ENCODE data around the gene C9. TPM values are rescaled to one million over a fixed set of nuclear protein-coding genes. Genes with fewer than 3 reads are reported as not detected.
"Not testable (repeated sequence)": the region's sequence is repeated elsewhere in the genome, so short reads cannot be mapped to it uniquely, and the experiment has no call there.

The C9 gene
- total RNA-seq, 1 experiment from 2014 or later: not detected

DNA sequence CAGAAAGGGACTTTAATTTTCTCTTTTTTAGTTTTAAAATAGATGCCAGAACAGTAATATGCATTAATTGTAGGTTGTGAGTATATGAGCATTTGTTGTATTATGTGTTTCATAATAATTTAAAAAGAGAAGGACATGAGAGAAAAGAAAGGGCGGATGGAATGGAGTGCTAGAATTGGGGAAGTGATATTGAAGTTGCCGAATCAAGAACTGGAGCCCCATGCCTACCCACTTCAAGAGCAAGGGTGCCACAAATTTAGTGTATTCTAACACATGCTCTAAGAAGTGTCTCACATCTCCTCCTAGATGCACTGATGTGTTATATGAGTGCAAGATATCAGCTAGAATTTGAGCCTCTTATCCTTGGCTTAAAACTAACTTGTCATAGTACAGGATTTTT, 101.3 kb downstream of the C9 start:
- DNase-seq (ENCODE audit: low spot score): no peak

DNA sequence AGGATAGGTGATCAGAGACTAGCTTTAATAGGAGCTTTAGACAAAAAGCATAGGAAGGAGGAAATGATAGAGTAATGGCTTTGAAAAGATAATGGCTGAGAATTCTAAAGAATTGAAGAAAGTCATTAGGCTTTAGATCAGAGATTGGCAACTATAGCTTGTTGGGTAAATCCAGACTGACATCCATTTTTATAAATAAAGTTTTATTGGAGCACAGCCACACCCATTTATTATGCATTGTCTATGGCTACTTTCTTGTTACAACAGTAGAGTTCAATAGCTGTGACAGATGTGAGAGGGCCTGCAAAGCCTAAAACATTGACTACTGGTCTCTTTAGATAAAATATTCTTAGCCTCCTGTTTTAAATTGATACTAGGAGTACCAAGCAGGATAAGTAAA, 104.2 kb downstream of the C9 start:
- DNase-seq (ENCODE audit: low spot score): no peak

DNA sequence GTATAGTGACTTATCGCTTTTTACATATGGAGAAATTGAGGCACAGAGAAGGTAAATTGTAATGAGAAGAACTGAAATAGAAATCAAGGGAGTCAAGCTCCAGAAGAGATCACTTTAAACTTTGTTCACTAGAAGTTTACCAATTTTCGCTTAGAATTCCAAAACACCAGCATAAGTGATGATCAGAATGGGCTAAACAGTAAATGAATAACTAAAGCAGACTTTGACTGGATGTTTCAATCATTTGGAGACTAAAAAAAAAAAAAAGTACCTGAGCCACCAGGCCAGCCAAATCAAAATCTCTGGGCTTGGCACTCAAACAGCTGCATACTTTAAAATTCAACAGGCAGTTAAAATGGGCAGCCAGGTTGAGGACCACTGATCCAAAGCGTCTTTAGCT, 106.7 kb downstream of the C9 start:
- no peak for DNase-seq (ENCODE audit: low spot score)

DNA sequence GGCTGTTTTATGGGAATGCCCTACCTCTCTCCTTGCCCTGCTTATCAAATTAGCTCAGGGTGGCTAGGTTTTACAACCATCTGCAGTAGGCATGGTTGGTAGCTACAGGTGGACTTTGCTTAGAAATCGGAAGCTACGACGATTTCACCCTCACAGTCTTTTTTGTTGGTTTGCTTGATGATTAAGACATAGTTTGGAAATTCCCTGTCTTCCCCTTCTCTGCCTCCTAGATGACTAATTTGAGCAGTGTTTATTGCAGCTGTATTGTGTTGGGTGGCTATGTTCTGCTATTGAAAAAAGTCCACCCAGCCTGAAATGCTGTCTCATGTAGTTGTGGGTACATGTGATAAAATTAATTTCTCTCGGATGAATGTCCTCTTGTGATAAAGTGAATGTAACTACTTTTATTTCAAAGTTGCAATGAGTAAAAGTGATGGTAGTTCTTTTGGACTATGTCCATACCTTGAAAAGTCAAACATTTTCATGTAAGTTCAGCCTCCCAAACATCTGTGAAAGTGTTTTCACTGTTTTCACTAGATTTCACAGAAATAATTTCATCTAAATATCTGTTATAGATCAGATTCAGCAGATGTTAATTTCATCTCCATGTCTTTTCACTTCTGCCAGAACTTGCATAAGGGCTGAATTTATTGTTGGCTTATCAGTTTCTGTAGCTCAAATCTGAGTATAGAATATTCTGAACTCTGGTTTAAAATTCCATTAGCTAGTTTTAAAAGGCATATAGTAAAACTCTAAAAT, 107.6 kb downstream of the C9 start:
- DNase-seq (ENCODE audit: low spot score): no peak

DNA sequence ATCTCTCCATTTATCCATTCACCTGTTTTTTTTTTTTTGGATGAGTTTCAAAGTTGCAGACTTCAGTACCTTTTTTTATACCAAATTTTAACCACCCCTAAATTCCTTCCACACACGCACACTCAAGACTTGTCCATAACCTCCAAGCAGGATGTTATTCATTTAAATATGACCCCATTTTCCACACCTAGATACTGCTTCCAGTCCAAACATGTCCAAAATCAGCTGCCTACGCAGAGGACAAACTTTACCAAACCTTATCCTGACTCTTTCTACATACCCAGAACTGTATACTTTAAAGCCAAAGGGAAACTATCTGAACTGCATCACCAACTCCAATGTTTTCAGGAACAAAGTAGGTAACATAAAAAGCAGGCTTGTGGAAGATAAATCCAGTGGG, 108.9 kb downstream of the C9 start:
- no peak for DNase-seq (ENCODE audit: low spot score)

DNA sequence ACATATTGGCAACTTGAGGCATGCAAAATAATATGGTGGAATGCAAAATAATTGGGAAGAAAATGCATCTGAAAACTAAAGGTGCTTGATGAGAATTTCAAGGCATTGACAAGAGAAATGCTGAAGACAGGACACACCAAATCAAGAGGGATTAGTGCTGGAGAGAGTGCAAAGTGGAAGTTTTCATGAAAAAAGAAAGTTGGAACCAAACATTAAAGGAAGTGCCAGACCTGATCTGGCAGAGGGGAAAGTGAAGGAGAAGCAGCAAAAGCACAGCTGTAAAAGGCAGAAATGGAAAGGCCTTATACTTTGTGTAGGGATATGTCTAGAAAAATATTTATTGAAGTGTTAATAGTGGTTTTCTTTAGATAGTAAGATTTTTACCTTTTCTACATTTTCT, 109.6 kb downstream of the C9 start:
- no peak for DNase-seq (ENCODE audit: low spot score)

DNA sequence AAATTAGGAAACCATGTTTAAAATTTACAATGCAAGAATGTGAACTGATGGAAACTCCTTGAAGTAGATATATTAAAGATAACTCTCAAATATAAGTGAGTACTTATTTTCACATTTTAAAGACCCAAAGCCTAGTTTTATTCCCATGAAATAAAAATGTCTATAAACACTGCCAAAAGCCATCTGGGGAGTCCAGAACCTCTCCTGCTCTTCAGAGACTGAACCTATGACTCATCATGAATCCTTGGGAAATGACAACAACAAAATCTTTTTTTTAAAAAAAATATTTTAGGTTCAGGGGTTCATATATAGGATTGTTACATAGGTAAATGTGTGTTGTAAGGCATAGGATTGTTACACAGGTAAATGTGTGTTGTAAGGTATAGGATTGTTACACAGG, 111.1 kb downstream of the C9 start:
- DNase-seq (ENCODE audit: low spot score): no peak

DNA sequence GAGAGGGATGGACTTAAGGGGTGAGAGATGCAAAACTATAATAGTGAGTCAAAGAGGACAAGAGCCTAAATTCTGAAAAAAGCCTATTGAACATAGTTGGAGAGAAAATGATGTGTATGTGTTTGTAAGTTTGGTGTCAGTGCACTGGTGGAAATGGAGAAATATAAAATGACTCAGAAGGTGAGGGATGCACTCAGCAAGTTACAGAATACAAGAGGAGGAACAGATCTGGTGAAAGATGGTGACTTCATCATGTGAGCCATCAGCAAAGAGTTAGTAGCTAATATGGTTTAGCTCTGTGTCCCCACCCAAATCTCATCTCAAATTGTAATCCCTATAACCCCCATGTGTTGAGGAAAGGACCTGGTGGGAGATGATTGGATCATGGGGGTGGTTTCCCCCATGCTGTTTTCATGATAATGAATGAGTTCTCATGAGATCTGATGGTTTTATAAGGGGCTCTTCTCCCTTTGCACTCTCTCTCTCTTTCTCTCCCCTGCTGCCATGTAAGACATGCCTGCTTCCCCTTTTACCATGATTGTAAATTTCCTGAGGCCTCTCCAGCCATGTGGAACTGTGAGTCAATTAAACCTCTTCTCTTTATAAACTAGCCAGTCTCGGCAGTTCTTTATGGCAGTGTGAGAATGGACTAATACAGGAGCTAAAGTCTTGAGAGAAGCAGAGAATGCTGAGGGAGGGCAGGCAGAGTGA, 114.6 kb downstream of the C9 start:
- no peak for DNase-seq (ENCODE audit: low spot score)

DNA sequence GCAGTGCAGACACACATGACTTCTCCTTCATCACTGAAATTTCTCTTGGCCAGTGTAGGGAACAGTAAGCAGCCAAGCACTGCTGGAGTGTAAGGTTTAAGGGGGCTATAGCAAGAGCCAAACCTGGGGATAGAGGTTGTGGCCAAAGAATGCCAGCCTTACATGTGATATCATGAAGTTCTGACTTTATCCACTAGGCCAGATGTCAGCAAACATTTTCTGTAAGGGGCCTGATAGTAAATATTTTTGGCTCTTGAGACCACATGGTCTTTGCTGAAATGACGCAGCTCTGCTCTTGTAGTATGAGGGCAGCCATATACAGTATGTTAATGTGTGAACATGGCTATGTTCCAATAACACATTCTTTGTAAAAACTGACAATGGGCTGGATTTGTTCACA, 115.2 kb downstream of the C9 start:
- no peak for DNase-seq (ENCODE audit: low spot score)

DNA sequence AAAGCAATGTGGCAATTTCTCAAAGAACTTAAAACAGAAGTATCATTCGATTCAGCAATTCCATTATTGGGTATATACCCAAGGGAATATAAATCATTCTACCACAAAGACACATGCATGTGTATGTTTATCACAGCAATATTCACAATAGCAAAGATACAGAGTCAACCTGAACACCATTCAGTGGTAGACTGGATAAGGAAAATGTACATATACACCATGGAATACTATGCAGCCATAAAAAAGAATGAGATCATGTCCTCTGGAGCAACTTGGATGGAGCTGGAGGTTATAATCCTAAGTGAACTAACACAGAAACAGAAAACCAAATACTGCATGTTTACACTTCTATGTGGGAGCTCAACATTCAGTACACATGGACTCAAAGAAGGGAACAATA, 123.5 kb downstream of the C9 start:
- DNase-seq (ENCODE audit: low spot score): no peak

DNA sequence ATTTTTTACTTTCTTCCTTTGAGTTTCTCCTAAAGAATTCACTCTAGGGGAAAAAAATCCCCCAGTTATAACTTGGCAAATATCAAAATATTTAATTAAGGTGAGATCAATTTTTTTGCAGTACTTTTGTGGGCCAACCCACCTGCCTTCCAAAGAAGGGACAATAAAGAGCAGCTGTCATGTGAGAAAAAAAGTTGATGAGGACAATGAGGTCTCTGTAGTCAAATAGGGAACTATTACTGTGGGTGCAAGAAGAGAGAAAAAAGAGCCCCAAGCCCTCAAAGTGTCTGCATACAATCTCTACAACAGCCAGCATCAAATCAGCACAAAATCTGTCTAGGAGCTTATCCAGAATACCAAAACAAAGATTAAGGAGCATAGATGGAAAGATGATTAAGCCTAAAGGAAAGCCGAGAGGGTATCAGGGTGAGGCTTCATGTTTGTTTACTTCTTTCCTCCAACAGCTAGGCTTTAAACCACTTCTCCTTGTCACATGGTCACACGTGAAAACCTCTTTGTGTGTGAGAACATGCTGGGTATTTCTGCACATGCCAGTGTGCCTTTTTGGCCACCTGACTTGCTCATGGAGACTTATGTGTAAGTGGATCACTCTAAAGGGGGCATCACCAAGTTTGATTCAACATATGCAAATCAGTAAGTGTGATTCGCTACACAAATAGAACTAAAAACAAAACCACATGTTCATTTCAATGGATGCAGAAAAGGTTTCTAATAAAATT, 125.8 kb downstream of the C9 start:
- no peak for DNase-seq (ENCODE audit: low spot score)

DNA sequence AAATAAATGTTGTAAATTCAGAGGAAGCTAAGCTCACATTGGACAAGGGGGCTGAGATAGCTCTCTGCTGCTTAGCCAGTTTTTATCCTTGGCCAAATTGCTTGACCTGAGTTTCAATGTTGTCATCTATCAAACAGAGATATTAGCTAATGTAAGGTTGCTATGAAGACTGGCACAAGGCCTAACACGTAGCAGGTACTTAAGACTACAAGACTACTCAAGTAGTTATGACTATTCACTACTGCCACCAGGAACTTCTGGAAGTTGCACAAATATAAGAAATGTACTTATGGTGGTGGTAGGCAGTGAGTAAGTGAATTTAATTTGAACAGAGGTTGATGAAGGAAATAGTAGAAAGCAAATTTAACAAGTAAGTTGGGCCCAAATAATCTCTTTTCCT, 127.6 kb downstream of the C9 start:
- DNase-seq (ENCODE audit: low spot score): no peak

DNA sequence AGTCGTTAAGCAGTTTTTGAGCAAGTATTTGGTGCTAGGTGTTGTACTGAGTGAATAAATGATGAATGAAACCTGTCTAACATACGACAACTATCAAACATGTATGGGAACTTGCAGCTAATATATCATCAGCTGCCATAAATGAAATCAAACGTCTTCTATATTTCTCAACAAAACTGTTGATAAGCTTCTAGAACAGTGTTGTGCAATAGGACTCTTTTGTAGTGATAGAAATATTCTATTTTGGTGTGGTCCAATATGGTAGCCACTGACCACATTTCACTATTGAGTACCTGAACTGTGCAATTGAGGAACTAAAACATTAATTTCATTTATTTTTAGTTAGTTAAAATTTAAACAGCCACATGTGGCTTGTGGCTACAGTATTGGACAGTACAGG, 128.6 kb downstream of the C9 start:
- no peak for DNase-seq (ENCODE audit: low spot score)

DNA sequence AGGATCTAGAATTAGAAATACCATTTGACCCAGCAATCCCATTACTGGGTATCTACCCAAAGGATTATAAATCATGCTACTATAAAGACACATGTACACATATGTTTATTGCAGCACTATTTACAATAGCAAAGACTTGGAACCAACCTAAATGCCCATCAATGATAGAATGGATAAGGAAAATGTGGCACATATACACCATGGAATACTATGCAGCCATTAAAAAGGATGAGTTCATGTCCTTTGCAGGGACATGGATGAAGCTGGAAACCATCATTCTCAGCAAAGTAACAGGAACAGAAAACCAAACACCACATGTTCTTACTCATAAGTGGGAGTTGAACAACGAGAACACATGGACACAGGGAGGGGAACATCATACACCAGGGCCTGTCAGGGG, 129.8 kb downstream of the C9 start:
- DNase-seq (ENCODE audit: low spot score): not testable (repeated sequence)

Other genes starting within 250 kb of the C9 start
- gene FYB1, start 144.9 kb downstream of the C9 start, total RNA-seq (2014; rRNA removed; shearing (Covaris generic)): not detected in 2 replicates
- 2.3 and 3.4 TPM in 2 replicates for gene DAB2, start 60.5 kb upstream of the C9 start, total RNA-seq (2014; rRNA removed; shearing (Covaris generic))

Measured in HT-29 (cell line).